Gastroesophageal sphincter (tissue), 3 donors: ENCODE measurements around the gene FOXD4L1.
"Not testable (repeated sequence)": the region's sequence is repeated elsewhere in the genome, so short reads cannot be mapped to it uniquely, and the experiment has no call there.

Experiments
- POLR2A ChIP-seq, 2 donors: fragments of 450-650 bp; IDR thresholded peaks; one replicate each; pipeline ENCODE4 v1.6.1; 2017; ENCODE audit warnings: antibody characterized with exemption in 2 of 2, mild to moderate bottlenecking in 2 of 2, moderate library complexity in 1 of 2
- POLR2AphosphoS5 ChIP-seq: sonication (generic); formaldehyde crosslinking; IDR thresholded peaks from one replicate; pipeline ENCODE4 v1.6.1; 2017; ENCODE audit warnings: antibody characterized with exemption
- TF ChIP-seq, protein P1 (sequence below), 4 experiments: fragments of 200-600 bp in 2 of 4; fragments of 450-650 bp in 2 of 4; sonication (generic) in 1 of 4; IDR thresholded peaks; one replicate each; pipeline ENCODE4 v1.5.1; 2017 to 2019; ENCODE audit warnings: antibody characterized with exemption in 4 of 4, mild to moderate bottlenecking in 2 of 4, moderate library complexity in 2 of 4

DNA sequence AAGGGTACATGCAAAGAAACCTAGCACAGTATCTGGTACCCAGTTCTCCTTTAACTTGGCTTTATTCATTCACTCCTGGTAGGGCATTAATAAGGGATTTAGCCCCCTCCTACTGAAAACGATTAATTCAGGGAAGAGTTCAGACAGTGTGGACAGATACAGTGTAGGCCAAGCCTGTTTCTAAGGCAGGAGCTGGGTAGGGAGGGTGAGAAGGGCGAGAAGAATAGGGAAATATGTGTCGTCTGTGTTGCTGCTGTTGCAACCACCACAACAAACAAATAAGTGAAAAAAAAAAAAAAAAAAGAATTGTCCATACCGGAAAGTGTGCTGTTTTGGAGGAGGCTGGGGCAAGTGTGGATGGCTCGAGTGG is 42.4 kb downstream of the FOXD4L1 start:
- TF ChIP-seq, protein P1, sequence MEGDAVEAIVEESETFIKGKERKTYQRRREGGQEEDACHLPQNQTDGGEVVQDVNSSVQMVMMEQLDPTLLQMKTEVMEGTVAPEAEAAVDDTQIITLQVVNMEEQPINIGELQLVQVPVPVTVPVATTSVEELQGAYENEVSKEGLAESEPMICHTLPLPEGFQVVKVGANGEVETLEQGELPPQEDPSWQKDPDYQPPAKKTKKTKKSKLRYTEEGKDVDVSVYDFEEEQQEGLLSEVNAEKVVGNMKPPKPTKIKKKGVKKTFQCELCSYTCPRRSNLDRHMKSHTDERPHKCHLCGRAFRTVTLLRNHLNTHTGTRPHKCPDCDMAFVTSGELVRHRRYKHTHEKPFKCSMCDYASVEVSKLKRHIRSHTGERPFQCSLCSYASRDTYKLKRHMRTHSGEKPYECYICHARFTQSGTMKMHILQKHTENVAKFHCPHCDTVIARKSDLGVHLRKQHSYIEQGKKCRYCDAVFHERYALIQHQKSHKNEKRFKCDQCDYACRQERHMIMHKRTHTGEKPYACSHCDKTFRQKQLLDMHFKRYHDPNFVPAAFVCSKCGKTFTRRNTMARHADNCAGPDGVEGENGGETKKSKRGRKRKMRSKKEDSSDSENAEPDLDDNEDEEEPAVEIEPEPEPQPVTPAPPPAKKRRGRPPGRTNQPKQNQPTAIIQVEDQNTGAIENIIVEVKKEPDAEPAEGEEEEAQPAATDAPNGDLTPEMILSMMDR (IDR thresholded peaks at IDR 0.05), result not testable (repeated sequence)
- not testable (repeated sequence) for TF ChIP-seq POLR2A (IDR thresholded peaks at IDR 0.05); POLR2AphosphoS5
